ENCODE data around the gene PHPT1. TPM values are rescaled to one million over a fixed set of nuclear protein-coding genes. Genes with fewer than 3 reads are reported as not detected.
A peak's percentile ranks its signal among the peaks of the same experiment; 100 is the strongest.

Gene PHPT1
- total and polyA plus RNA-seq, 2 of the 13 experiments (the other 11 are each of a cell fraction or from before 2014, with no cell fraction given), result 189 to 192 TPM

DNA sequence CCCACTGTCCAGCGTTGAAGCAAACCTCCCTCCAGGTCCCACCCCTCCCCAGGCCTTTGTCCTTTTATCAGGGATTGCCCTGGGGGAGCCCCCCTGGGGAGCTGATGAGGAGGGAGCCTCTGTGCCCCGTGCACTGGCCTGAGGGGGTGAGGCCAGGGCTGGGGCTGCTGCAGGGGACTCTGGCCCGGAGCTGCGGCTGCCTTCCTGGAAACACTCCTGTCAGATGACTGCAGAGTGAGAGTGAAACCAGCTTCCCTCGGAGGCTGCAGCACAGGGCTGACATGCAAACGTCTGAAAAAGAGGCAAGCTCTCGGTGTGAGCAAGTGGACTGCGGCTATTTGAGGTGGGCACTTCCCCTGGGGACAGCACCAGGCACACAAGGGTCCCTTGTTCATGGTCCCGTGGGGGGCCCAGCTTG is 32.5 kb downstream of the PHPT1 start (continued):
- no peak for TF ChIP-seq PLSCR1 (CRISPR knock-in tag; IDR thresholded peaks at IDR 0.05; ENCODE audit: borderline replicate concordance)
- TF ChIP-seq ZNF792 (CRISPR knock-in tag; IDR thresholded peaks at IDR 0.05), result no peak
- TF ChIP-seq, protein P1, sequence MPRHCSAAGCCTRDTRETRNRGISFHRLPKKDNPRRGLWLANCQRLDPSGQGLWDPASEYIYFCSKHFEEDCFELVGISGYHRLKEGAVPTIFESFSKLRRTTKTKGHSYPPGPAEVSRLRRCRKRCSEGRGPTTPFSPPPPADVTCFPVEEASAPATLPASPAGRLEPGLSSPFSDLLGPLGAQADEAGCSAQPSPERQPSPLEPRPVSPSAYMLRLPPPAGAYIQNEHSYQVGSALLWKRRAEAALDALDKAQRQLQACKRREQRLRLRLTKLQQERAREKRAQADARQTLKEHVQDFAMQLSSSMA (CRISPR knock-in tag; IDR thresholded peaks at IDR 0.05), result no peak
- TF ChIP-seq ZNF879 (CRISPR knock-in tag; IDR thresholded peaks at IDR 0.05), result no peak
- TF ChIP-seq ZNF605 (CRISPR knock-in tag; IDR thresholded peaks at IDR 0.05), result peak; percentile 15; the same call in 1 of the 2 replicates
- TF ChIP-seq KLF16 (CRISPR knock-in tag; IDR thresholded peaks at IDR 0.05), result no peak
- TF ChIP-seq PHF21A (CRISPR knock-in tag; IDR thresholded peaks at IDR 0.05), result 0 out of 2 replicates have a peak, but pooled peaks have one; percentile 62
- TF ChIP-seq REL (CRISPR knock-in tag; conservative IDR thresholded peaks at IDR 0.05), result no peak
- TF ChIP-seq, protein P2, sequence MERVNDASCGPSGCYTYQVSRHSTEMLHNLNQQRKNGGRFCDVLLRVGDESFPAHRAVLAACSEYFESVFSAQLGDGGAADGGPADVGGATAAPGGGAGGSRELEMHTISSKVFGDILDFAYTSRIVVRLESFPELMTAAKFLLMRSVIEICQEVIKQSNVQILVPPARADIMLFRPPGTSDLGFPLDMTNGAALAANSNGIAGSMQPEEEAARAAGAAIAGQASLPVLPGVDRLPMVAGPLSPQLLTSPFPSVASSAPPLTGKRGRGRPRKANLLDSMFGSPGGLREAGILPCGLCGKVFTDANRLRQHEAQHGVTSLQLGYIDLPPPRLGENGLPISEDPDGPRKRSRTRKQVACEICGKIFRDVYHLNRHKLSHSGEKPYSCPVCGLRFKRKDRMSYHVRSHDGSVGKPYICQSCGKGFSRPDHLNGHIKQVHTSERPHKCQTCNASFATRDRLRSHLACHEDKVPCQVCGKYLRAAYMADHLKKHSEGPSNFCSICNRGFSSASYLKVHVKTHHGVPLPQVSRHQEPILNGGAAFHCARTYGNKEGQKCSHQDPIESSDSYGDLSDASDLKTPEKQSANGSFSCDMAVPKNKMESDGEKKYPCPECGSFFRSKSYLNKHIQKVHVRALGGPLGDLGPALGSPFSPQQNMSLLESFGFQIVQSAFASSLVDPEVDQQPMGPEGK (CRISPR knock-in tag; IDR thresholded peaks at IDR 0.05), result peak; percentile 63
- no peak for TF ChIP-seq ZNF576 (CRISPR knock-in tag; IDR thresholded peaks at IDR 0.05)
- no peak for TF ChIP-seq TRIM24 (CRISPR knock-in tag; IDR thresholded peaks at IDR 0.05)
- no peak for TF ChIP-seq PITX1 (CRISPR knock-in tag; IDR thresholded peaks at IDR 0.05)
- no peak for TF ChIP-seq FOXO1 (CRISPR knock-in tag; IDR thresholded peaks at IDR 0.05)
- TF ChIP-seq ZNF577 (CRISPR knock-in tag; IDR thresholded peaks at IDR 0.05; ENCODE audit: borderline replicate concordance, low read depth), result no peak
- 0 out of 2 replicates have a peak, but pooled peaks have one; percentile 41 for TF ChIP-seq ZBTB43 (CRISPR knock-in tag; conservative IDR thresholded peaks at IDR 0.05)
- TF ChIP-seq, protein P3, sequence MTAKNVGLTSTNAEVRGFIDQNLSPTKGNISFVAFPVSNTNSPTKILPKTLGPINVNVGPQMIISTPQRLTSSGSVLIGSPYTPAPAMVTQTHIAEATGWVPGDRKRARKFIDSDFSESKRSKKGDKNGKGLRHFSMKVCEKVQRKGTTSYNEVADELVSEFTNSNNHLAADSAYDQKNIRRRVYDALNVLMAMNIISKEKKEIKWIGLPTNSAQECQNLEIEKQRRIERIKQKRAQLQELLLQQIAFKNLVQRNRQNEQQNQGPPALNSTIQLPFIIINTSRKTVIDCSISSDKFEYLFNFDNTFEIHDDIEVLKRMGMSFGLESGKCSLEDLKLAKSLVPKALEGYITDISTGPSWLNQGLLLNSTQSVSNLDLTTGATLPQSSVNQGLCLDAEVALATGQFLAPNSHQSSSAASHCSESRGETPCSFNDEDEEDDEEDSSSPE (CRISPR knock-in tag; IDR thresholded peaks at IDR 0.05), result 0 out of 2 replicates have a peak, but pooled peaks have one; percentile 23
- TF ChIP-seq RFXAP (CRISPR knock-in tag; IDR thresholded peaks at IDR 0.05; ENCODE audit: borderline replicate concordance), result 0 out of 2 replicates have a peak, but pooled peaks have one; percentile 19
- peak; percentile 16; the same call in 1 of the 2 replicates for TF ChIP-seq ZNF143 (CRISPR knock-in tag; IDR thresholded peaks at IDR 0.05)
- no peak for TF ChIP-seq ZNF589 (CRISPR knock-in tag; conservative IDR thresholded peaks at IDR 0.05)
- TF ChIP-seq ZSCAN31 (CRISPR knock-in tag; IDR thresholded peaks at IDR 0.05; ENCODE audit: low read depth), result no peak
- TF ChIP-seq SAP130 (CRISPR knock-in tag; IDR thresholded peaks at IDR 0.05; ENCODE audit: low read depth), result peak; percentile 90
- TF ChIP-seq KDM5B (CRISPR knock-in tag; IDR thresholded peaks at IDR 0.05; ENCODE audit: borderline replicate concordance), result no peak
- peak; percentile 25; the same call in 1 of the 3 replicates for TF ChIP-seq MXI1 (IDR thresholded peaks at IDR 0.05; ENCODE audit: borderline replicate concordance, low read depth, low read length)
- 0 out of 2 replicates have a peak, but pooled peaks have one; percentile 63 for TF ChIP-seq ZNF430 (CRISPR knock-in tag; IDR thresholded peaks at IDR 0.05)
- TF ChIP-seq, protein P4, sequence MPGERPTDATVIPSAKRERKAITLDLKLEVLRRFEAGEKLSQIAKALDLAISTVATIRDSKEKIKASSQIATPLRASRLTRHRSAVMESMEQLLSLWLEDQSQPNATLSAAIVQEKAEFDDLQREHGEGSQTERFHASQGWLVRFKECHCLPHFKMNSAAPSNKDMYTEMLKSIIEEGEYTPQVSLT (CRISPR knock-in tag; IDR thresholded peaks at IDR 0.05; ENCODE audit: borderline replicate concordance, low read depth), result no peak

Measured in HepG2 (cell line).